Common myeloid progenitor, CD34-positive (primary cell): Measurements from ENCODE around the gene SLC7A10.
"Not testable (repeated sequence)": the region's sequence is repeated elsewhere in the genome, so short reads cannot be mapped to it uniquely, and the experiment has no call there.

ENCODE experiments used
- CTCF ChIA-PET: fragments of 350-600 bp; sonication (Branson Sonifier 250); formaldehyde crosslinking; loops from one replicate; lab custom pipeline; 2021; ENCODE audit warnings: antibody characterized with exemption; lab: Charles Lee
- POLR2A ChIA-PET: fragments of 350-600 bp; sonication (Branson Sonifier 250); formaldehyde crosslinking; loops from one replicate; lab custom pipeline; 2021; ENCODE audit warnings: antibody characterized with exemption; lab: Charles Lee
- DNase-seq, 3 donors: peaks; one replicate each; pipeline versions ENCODE4 v3.0.0 to v3.0.0-alpha.2; 2013
- H3K27ac ChIP-seq, 2 experiments: 1 replicate in 1 of 2; 2 replicates in 1 of 2; pipeline ENCODE4 v1.7.0; 2013; ENCODE audit warnings: inconsistent platforms in 2 of 2, low read length in 2 of 2, mild to moderate bottlenecking in 2 of 2, low read depth in 1 of 2, moderate library complexity in 1 of 2; ENCODE audit not compliant: severe bottlenecking in 2 of 2, insufficient read depth in 1 of 2, poor library complexity in 1 of 2
- H3K27me3 ChIP-seq, 5 experiments: replicated peaks in 2 of 5; 1 replicate in 3 of 5; 2 replicates in 2 of 5; pipeline versions ENCODE4 v1.6.1 to v1.7.0; 2013; ENCODE audit warnings: low read length in 4 of 5, mild to moderate bottlenecking in 2 of 5, moderate library complexity in 2 of 5, inconsistent platforms in 1 of 5; ENCODE audit not compliant: insufficient read depth in 5 of 5, control insufficient read depth in 4 of 5
- H3K36me3 ChIP-seq, 4 experiments: 1 replicate in 2 of 4; 2 replicates in 2 of 4; pipeline versions ENCODE4 v1.6.1 to v1.7.0; 2013; ENCODE audit warnings: low read length in 3 of 4, control low read depth in 1 of 4, mild to moderate bottlenecking in 1 of 4; ENCODE audit not compliant: control insufficient read depth in 4 of 4, insufficient read depth in 4 of 4
- H3K4me1 ChIP-seq, 4 experiments: 1 replicate in 3 of 4; 2 replicates in 1 of 4; pipeline versions ENCODE4 v1.6.1 to v1.7.1; 2013; ENCODE audit warnings: low read length in 3 of 4, mild to moderate bottlenecking in 3 of 4, control low read depth in 1 of 4, inconsistent platforms in 1 of 4, moderate library complexity in 1 of 4; ENCODE audit not compliant: control insufficient read depth in 4 of 4, insufficient read depth in 4 of 4; ENCODE audit errors: control extremely low read depth in 1 of 4
- H3K4me3 ChIP-seq, 7 experiments: 1 replicate in 4 of 7; 2 replicates in 3 of 7; pipeline versions ENCODE4 v1.5.1 to v1.7.0; 2013; ENCODE audit warnings: mild to moderate bottlenecking in 7 of 7, low read length in 6 of 7, moderate library complexity in 6 of 7, inconsistent platforms in 2 of 7, low read depth in 2 of 7, control low read depth in 1 of 7; ENCODE audit not compliant: insufficient read depth in 4 of 7, control insufficient read depth in 1 of 7; ENCODE audit errors: extremely low read depth in 1 of 7
- H3K9me3 ChIP-seq, 5 experiments: 1 replicate in 4 of 5; 2 replicates in 1 of 5; pipeline versions ENCODE4 v1.6.1 to v1.7.1; 2013; ENCODE audit warnings: low read length in 4 of 5, mild to moderate bottlenecking in 2 of 5, inconsistent platforms in 1 of 5, low read depth in 1 of 5, moderate library complexity in 1 of 5; ENCODE audit not compliant: control insufficient read depth in 4 of 5, insufficient read depth in 2 of 5; ENCODE audit errors: control extremely low read depth in 1 of 5
- WGBS: methylation state at CpG from one replicate; pipeline ENCODE4 v1.1.5; 2013; ENCODE audit not compliant: insufficient coverage; 5-methylcytosine and 5-hydroxymethylcytosine counted together

The SLC7A10 gene

GRCh38 chr19:33227242-33227650, 1.6 kb upstream of the SLC7A10 start:
- WGBS = 36% methylated on average over 14 of the region's 18 CpGs
- H3K9me3 ChIP-seq = peaks cover 6 to 26% (median 20%) of the 10 kb centered on the region in 5 experiments
- H3K4me1 ChIP-seq = peaks cover 0 to 13% (median 4%) of the 10 kb centered on the region in 4 experiments
- DNase-seq = no peak
- peaks cover 0 to 3% (median 0%) of the 10 kb centered on the region in 4 experiments for H3K36me3 ChIP-seq
- H3K27ac ChIP-seq = no peak overlapping the region
- ChIA-PET CTCF (interaction anchor here (1.1 to 1.4 kb wide), 2 partner anchors 9 to 102 kb away, joined by 3 to 4 read pairs; no protein-coding TSS in a partner anchor), POLR2A (no interaction called here)
- peaks cover 11 to 68% (median 28%) of the 10 kb centered on the region in 5 experiments for H3K27me3 ChIP-seq
- peak overlapping the region in 1 of 7 experiments; percentile 37 for H3K4me3 ChIP-seq

- H3K27me3 ChIP-seq = peaks cover 11 to 68% (median 28%) of the 10 kb centered on the region in 5 experiments
- CTCF ChIA-PET = interaction anchor here (1.1 to 1.4 kb wide), 2 partner anchors 10 to 101 kb away, joined by 3 to 4 read pairs; no protein-coding TSS in a partner anchor
- peak; percentile 28 to 55 (median 47) for DNase-seq
- WGBS = 3% methylated on average over 52 of the region's 66 CpGs
- H3K4me1 ChIP-seq = peaks cover 0 to 13% (median 4%) of the 10 kb centered on the region in 4 experiments
- POLR2A ChIA-PET = interaction anchor here (0.6 kb wide), 1 partner anchor 260 kb away, joined by 3 read pairs; no protein-coding TSS in a partner anchor
- H3K36me3 ChIP-seq = peaks cover 0 to 3% (median 0%) of the 10 kb centered on the region in 4 experiments
- H3K27ac ChIP-seq = no peak overlapping the region
- peaks cover 6 to 26% (median 20%) of the 10 kb centered on the region in 5 experiments for H3K9me3 ChIP-seq
- H3K4me3 ChIP-seq = peak overlapping the region in 3 of 7 experiments; percentile 11 to 52 (median 11)
These were observed 1.0 kb upstream of the SLC7A10 start for GRCh38 chr19:33226550-33227241.

GRCh38 chr19:33224694-33225457, 774 bp downstream of the SLC7A10 start:
- Histone ChIP-seq H3K4me3 (no peak overlapping the region), H3K36me3 (peaks cover 0 to 3% (median 0%) of the 10 kb centered on the region in 4 experiments), H3K4me1 (peaks cover 0 to 13% (median 4%) of the 10 kb centered on the region in 4 experiments), H3K27ac (no peak overlapping the region), H3K27me3 (peaks cover 11 to 58% (median 28%) of the 10 kb centered on the region in 5 experiments), H3K9me3 (peaks cover 6 to 26% (median 20%) of the 10 kb centered on the region in 5 experiments)
- 69% methylated on average over 18 of the region's 18 CpGs for WGBS
- CTCF ChIA-PET = interaction anchor here (1.8 kb wide), 1 partner anchor 41 kb away, joined by 4 read pairs; no protein-coding TSS in a partner anchor
- no peak for DNase-seq
- POLR2A ChIA-PET = no interaction called here

GRCh38 chr19:33222255-33222654, 3.4 kb downstream of the SLC7A10 start:
- peaks cover 0 to 13% (median 4%) of the 10 kb centered on the region in 4 experiments for H3K4me1 ChIP-seq
- CTCF ChIA-PET = interaction anchor here (1.3 kb wide), 1 partner anchor 194 kb away, joined by 4 read pairs; no protein-coding TSS in a partner anchor
- POLR2A ChIA-PET, H3K4me3 ChIP-seq, H3K9me3 ChIP-seq, DNase-seq, H3K36me3 ChIP-seq, H3K27ac ChIP-seq: not testable (repeated sequence)
- WGBS = no CpG with 5 or more reads among the region's 2 CpGs
- H3K27me3 ChIP-seq = peaks cover under 1 to 38% (median 22%) of the 10 kb centered on the region in 5 experiments

GRCh38 chr19:33221638-33222037, 4.0 kb downstream of the SLC7A10 start:
- H3K27ac ChIP-seq = no peak overlapping the region
- H3K4me1 ChIP-seq = peaks cover 0 to 11% (median 4%) of the 10 kb centered on the region in 4 experiments
- CTCF ChIA-PET = interaction anchor here (1.3 kb wide), 1 partner anchor 194 kb away, joined by 4 read pairs; no protein-coding TSS in a partner anchor
- H3K4me3 ChIP-seq = no peak overlapping the region
- no peak for DNase-seq
- no peaks in the 10 kb centered on the region for H3K36me3 ChIP-seq
- WGBS = 96% methylated on average over 6 of the region's 6 CpGs
- POLR2A ChIA-PET = no interaction called here
- H3K27me3 ChIP-seq = peaks cover 0 to 34% (median 20%) of the 10 kb centered on the region in 5 experiments
- no peaks in the 10 kb centered on the region for H3K9me3 ChIP-seq

- DNase-seq = no peak
- no peaks in the 10 kb centered on the region for H3K36me3 ChIP-seq
- H3K27ac ChIP-seq = no peak overlapping the region
- ChIA-PET CTCF (interaction anchor here (1.3 kb wide), 1 partner anchor 195 kb away, joined by 4 read pairs; no protein-coding TSS in a partner anchor), POLR2A (no interaction called here)
- 93% methylated on average over 9 of the region's 9 CpGs for WGBS
- no peak overlapping the region for H3K4me3 ChIP-seq
- no peaks in the 10 kb centered on the region for H3K9me3 ChIP-seq
- peaks cover 0 to 25% (median 15%) of the 10 kb centered on the region in 5 experiments for H3K27me3 ChIP-seq
- peaks cover 0 to 3% (median 0%) of the 10 kb centered on the region in 4 experiments for H3K4me1 ChIP-seq
These were observed 4.9 kb downstream of the SLC7A10 start for GRCh38 chr19:33220735-33221134.
